ENCODE data around the gene ELN.

The ELN gene

GRCh38 chr7:74021546-74022320, 6.2 kb upstream of the ELN start:
- H3K27me3 Mint-ChIP-seq = peaks cover 42 to 75% of the 10 kb centered on the region in 2 donors
- no peak overlapping the region for H3K4me3 Mint-ChIP-seq
- DNase-seq (no peak), ATAC-seq (replicated peaks) (no peak)
- H3K4me1 Mint-ChIP-seq (ENCODE audit: low read depth in 2 of 2) = peaks cover 8 to 9% of the 10 kb centered on the region in 2 donors
- H3K27ac Mint-ChIP-seq = no peak overlapping the region
- peaks cover 2% of the 10 kb centered on the region for H3K36me3 Mint-ChIP-seq (ENCODE audit: insufficient read depth)
- no peaks in the 10 kb centered on the region for H3K9me3 Mint-ChIP-seq

- Mint-ChIP-seq H3K27ac (no peak overlapping the region), H3K9me3 (no peaks in the 10 kb centered on the region), H3K4me1 (ENCODE audit: low read depth in 2 of 2) (peaks cover 10% of the 10 kb centered on the region in 2 donors), H3K36me3 (ENCODE audit: insufficient read depth) (peaks cover 2% of the 10 kb centered on the region), H3K27me3 (peaks cover 50 to 83% of the 10 kb centered on the region in 2 donors), H3K4me3 (no peak overlapping the region)
- ATAC-seq (replicated peaks) (no peak), DNase-seq (no peak)
Measured at GRCh38 chr7:74022507-74022906, 5.5 kb upstream of the ELN start.

DNA sequence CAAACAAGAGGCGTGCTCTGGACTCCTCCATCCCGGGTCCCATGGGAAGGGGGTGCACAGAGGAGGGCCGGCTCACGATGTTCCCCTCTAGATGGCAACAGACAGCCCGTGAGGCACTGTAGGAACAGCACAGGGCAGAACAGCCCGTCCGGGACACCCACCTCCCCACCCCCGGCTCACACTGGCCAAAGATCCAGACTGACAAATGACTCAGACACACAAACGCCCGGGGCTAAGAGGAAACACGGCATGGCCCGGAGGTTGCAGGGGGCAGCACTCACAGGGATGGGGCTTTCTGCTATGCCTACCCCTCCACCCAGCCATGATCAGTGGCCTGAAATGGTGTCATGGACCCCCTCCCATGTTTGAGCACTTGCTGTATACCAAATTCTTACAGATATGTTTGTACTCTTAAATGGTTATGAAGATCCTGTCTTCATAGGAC, 4.9 kb upstream of the ELN start:
- peaks cover 10% of the 10 kb centered on the region in 2 donors for H3K4me1 Mint-ChIP-seq (ENCODE audit: low read depth in 2 of 2)
- H3K27ac Mint-ChIP-seq = no peak overlapping the region
- ATAC-seq (replicated peaks) (no peak), DNase-seq (no peak)
- H3K4me3 Mint-ChIP-seq = no peak overlapping the region
- peaks cover 50 to 80% of the 10 kb centered on the region in 2 donors for H3K27me3 Mint-ChIP-seq
- no peaks in the 10 kb centered on the region for H3K9me3 Mint-ChIP-seq
- H3K36me3 Mint-ChIP-seq (ENCODE audit: insufficient read depth) = peaks cover 2% of the 10 kb centered on the region

- no peak overlapping the region for H3K27ac Mint-ChIP-seq
Measured at GRCh38 chr7:74023786-74024185, 4.2 kb upstream of the ELN start.

DNA sequence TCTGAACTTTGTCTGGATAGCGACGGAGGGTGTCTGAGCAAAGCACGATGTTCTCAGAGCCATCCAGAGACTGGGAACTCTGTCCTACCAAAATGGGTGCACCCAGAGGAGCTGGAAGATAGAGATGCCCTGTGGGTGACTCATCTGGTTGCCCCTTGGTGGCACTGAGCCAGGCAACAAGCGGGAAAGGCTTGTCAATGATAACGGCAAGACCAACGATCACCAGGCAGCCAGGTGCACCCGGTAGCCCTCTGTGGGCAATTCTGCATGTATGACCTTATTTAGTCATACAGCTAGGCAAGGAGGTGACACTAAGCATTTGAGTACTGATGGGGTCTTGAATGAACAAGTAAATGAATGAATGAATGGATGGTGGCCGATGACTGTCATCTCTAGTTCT, 2.8 kb upstream of the ELN start:
- peaks cover 58 to 79% of the 10 kb centered on the region in 2 donors for H3K27me3 Mint-ChIP-seq
- DNase-seq (no peak), ATAC-seq (replicated peaks) (no peak)
- no peaks in the 10 kb centered on the region for H3K9me3 Mint-ChIP-seq
- H3K27ac Mint-ChIP-seq = no peak overlapping the region
- H3K4me1 Mint-ChIP-seq (ENCODE audit: low read depth in 2 of 2) = peaks cover 14 to 18% of the 10 kb centered on the region in 2 donors
- H3K36me3 Mint-ChIP-seq (ENCODE audit: insufficient read depth) = no peaks in the 10 kb centered on the region
- H3K4me3 Mint-ChIP-seq = no peak overlapping the region

More at GRCh38 chr7:74023786-74024185, 4.2 kb upstream of the ELN start:
- DNase-seq (no peak), ATAC-seq (replicated peaks) (no peak)
- peaks cover 10 to 13% of the 10 kb centered on the region in 2 donors for H3K4me1 Mint-ChIP-seq (ENCODE audit: low read depth in 2 of 2)
- peaks cover 46 to 79% of the 10 kb centered on the region in 2 donors for H3K27me3 Mint-ChIP-seq
- H3K9me3 Mint-ChIP-seq = no peaks in the 10 kb centered on the region
- no peak overlapping the region for H3K4me3 Mint-ChIP-seq
- H3K36me3 Mint-ChIP-seq (ENCODE audit: insufficient read depth) = no peaks in the 10 kb centered on the region

GRCh38 chr7:74025730-74026129, 2.2 kb upstream of the ELN start:
- H3K9me3 Mint-ChIP-seq = no peaks in the 10 kb centered on the region
- no peak overlapping the region for H3K4me3 Mint-ChIP-seq
- peaks cover 59 to 85% of the 10 kb centered on the region in 2 donors for H3K27me3 Mint-ChIP-seq
- peaks cover 14 to 18% of the 10 kb centered on the region in 2 donors for H3K4me1 Mint-ChIP-seq (ENCODE audit: low read depth in 2 of 2)
- no peak for DNase-seq
- H3K27ac Mint-ChIP-seq = no peak overlapping the region
- no peak for ATAC-seq (replicated peaks)
- no peaks in the 10 kb centered on the region for H3K36me3 Mint-ChIP-seq (ENCODE audit: insufficient read depth)

GRCh38 chr7:74026406-74026902, 1.5 kb upstream of the ELN start:
- H3K9me3 Mint-ChIP-seq = no peaks in the 10 kb centered on the region
- H3K36me3 Mint-ChIP-seq (ENCODE audit: insufficient read depth) = peaks cover 2% of the 10 kb centered on the region
- H3K4me1 Mint-ChIP-seq (ENCODE audit: low read depth in 2 of 2) = peaks cover 14 to 19% of the 10 kb centered on the region in 2 donors
- no peak overlapping the region for H3K27ac Mint-ChIP-seq
- peak overlapping the region in 1 of 2 donors; percentile 36 for H3K4me3 Mint-ChIP-seq
- peak; percentile 8 for ATAC-seq (replicated peaks)
- no peak for DNase-seq
- H3K27me3 Mint-ChIP-seq = peaks cover 63 to 90% of the 10 kb centered on the region in 2 donors

- H3K27me3 Mint-ChIP-seq = peaks cover 70 to 90% of the 10 kb centered on the region in 2 donors
- peaks cover 14 to 22% of the 10 kb centered on the region in 2 donors for H3K4me1 Mint-ChIP-seq (ENCODE audit: low read depth in 2 of 2)
- peak; percentile 81 for ATAC-seq (replicated peaks)
- H3K4me3 Mint-ChIP-seq = peak overlapping the region in 1 of 2 donors; percentile 36
- no peak overlapping the region for H3K27ac Mint-ChIP-seq
- H3K36me3 Mint-ChIP-seq (ENCODE audit: insufficient read depth) = peaks cover 2% of the 10 kb centered on the region
- no peaks in the 10 kb centered on the region for H3K9me3 Mint-ChIP-seq
- DNase-seq = peak; percentile 51 to 72 (median 53)
Measured at GRCh38 chr7:74026903-74027682, 880 bp upstream of the ELN start.

- DNase-seq (no peak), ATAC-seq (replicated peaks) (no peak)
- Mint-ChIP-seq H3K9me3 (no peaks in the 10 kb centered on the region), H3K4me1 (ENCODE audit: low read depth in 2 of 2) (peaks cover 14 to 23% of the 10 kb centered on the region in 2 donors), H3K27me3 (peaks cover 71 to 84% of the 10 kb centered on the region in 2 donors), H3K27ac (no peak overlapping the region), H3K4me3 (no peak overlapping the region), H3K36me3 (ENCODE audit: insufficient read depth) (peaks cover 2% of the 10 kb centered on the region)
Measured at GRCh38 chr7:74028321-74028838, 407 bp downstream of the ELN start.

- ATAC-seq (replicated peaks) (no peak), DNase-seq (no peak)
- peaks cover 2% of the 10 kb centered on the region for H3K36me3 Mint-ChIP-seq (ENCODE audit: insufficient read depth)
- H3K27me3 Mint-ChIP-seq = peaks cover 62 to 77% of the 10 kb centered on the region in 2 donors
- no peaks in the 10 kb centered on the region for H3K9me3 Mint-ChIP-seq
- H3K4me1 Mint-ChIP-seq (ENCODE audit: low read depth in 2 of 2) = peaks cover 14 to 23% of the 10 kb centered on the region in 2 donors
- H3K4me3 Mint-ChIP-seq = no peak overlapping the region
- no peak overlapping the region for H3K27ac Mint-ChIP-seq
Measured at GRCh38 chr7:74029089-74029785, 1.3 kb downstream of the ELN start.

GRCh38 chr7:74029991-74030415, 2.0 kb downstream of the ELN start:
- DNase-seq (no peak), ATAC-seq (replicated peaks) (no peak)
- H3K27me3 Mint-ChIP-seq = peaks cover 56 to 77% of the 10 kb centered on the region in 2 donors
- H3K27ac Mint-ChIP-seq = no peak overlapping the region
- no peak overlapping the region for H3K4me3 Mint-ChIP-seq
- H3K4me1 Mint-ChIP-seq (ENCODE audit: low read depth in 2 of 2) = peaks cover 14 to 23% of the 10 kb centered on the region in 2 donors
- peaks cover 2% of the 10 kb centered on the region for H3K36me3 Mint-ChIP-seq (ENCODE audit: insufficient read depth)
- H3K9me3 Mint-ChIP-seq = no peaks in the 10 kb centered on the region

GRCh38 chr7:74030861-74031260, 2.9 kb downstream of the ELN start:
- peaks cover 5% of the 10 kb centered on the region for H3K36me3 Mint-ChIP-seq (ENCODE audit: insufficient read depth)
- H3K9me3 Mint-ChIP-seq = no peaks in the 10 kb centered on the region
- no peak for DNase-seq
- ATAC-seq (replicated peaks) = no peak
- H3K4me3 Mint-ChIP-seq = no peak overlapping the region
- H3K27ac Mint-ChIP-seq = no peak overlapping the region
- peaks cover 11 to 20% of the 10 kb centered on the region in 2 donors for H3K4me1 Mint-ChIP-seq (ENCODE audit: low read depth in 2 of 2)
- H3K27me3 Mint-ChIP-seq = peaks cover 48 to 71% of the 10 kb centered on the region in 2 donors

Measured in effector memory CD8-positive, alpha-beta T cell (primary cell).